SK-N-MC (cell line): ENCODE results near the gene ELOVL7.

Source experiments
- EZH2 ChIP-seq: fragments of 200-600 bp; sonication (generic); IDR thresholded peaks from one replicate; pipeline ENCODE4 v1.6.1; 2017; ENCODE audit warnings: antibody characterized with exemption
- POLR2AphosphoS5 ChIP-seq: IDR thresholded peaks from 2 replicates; pipeline ENCODE4 v1.6.1; 2012; ENCODE audit warnings: mild to moderate bottlenecking, low read depth, low read length, borderline replicate concordance

GRCh38 chr5:60836131-60836530 lies 7.9 kb downstream of the ELOVL7 start:
- TF ChIP-seq EZH2: no peak
- TF ChIP-seq POLR2AphosphoS5: no peak
